Stomach (tissue), 4 donors: ENCODE results near the gene WDTC1.

ENCODE experiments used
- CTCF ChIP-seq, 7 experiments: fragments of 450-650 bp in 4 of 7; fragments of 200-600 bp in 3 of 7; sonication (generic) in 3 of 7; IDR thresholded peaks; one replicate each; pipeline ENCODE4 v1.5.1; 2016 to 2019; ENCODE audit warnings: antibody characterized with exemption in 7 of 7, control low read depth in 2 of 7, mild to moderate bottlenecking in 1 of 7
- EP300 ChIP-seq: sonication (generic); formaldehyde crosslinking; IDR thresholded peaks from one replicate; pipeline ENCODE4 v1.6.1; 2017; ENCODE audit warnings: antibody characterized with exemption
- POLR2A ChIP-seq, 4 donors: fragments of 450-650 bp; IDR thresholded peaks; one replicate each; pipeline ENCODE4 v1.6.1; 2016; ENCODE audit warnings: antibody characterized with exemption in 4 of 4, control low read depth in 2 of 4, mild to moderate bottlenecking in 1 of 4, moderate library complexity in 1 of 4

DNA sequence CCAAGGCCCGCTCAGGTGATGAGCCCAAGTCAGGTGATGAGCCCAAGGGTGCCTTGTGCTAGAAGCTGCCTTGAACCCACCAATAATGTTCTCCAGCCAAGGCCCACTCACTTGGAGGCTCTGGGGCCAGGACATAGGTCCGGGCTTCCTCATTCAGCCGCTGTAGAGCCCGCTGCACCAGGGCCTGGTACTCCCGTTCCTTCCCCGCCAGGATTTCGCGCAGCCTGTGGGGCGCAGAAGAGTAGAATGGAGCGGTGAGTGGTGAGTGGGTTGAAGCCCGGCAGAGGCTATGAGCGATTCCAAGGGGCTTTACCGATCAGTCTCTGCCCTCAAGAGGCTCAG is 121.8 kb downstream of the WDTC1 start:
- TF ChIP-seq CTCF (IDR thresholded peaks at IDR 0.05) (no peak), POLR2A (IDR thresholded peaks at IDR 0.05) (no peak), EP300 (no peak)
